OCI-M2 (cell line): ENCODE measurements around the gene PRND.

Experiments
- DNase-seq: peaks from one replicate; lab custom pipeline; 2025; ENCODE audit not compliant: unreplicated experiment; lab: John Stamatoyannopoulos, UW

PRND gene

GRCh38 chr20:4775322-4776078 lies 53.8 kb downstream of the PRND start:
- no peak for DNase-seq

- no peak for DNase-seq
Observed at GRCh38 chr20:4776079-4776630, 54.4 kb downstream of the PRND start.
